Suprapubic skin (tissue), 4 donors: ENCODE measurements around the gene ADAMTS12.

Experiments used
- CTCF ChIP-seq, 2 donors: fragments of 200-600 bp in 1 of 2; fragments of 450-650 bp in 1 of 2; sonication (generic) in 1 of 2; IDR thresholded peaks; one replicate each; pipeline ENCODE4 v1.5.1; 2016 to 2019; ENCODE audit warnings: antibody characterized with exemption in 2 of 2, mild to moderate bottlenecking in 1 of 2, moderate library complexity in 1 of 2
- EP300 ChIP-seq: sonication (generic); formaldehyde crosslinking; IDR thresholded peaks from one replicate; pipeline ENCODE4 v1.6.1; 2017; ENCODE audit warnings: antibody characterized with exemption
- POLR2A ChIP-seq, 2 donors: fragments of 450-650 bp; IDR thresholded peaks; one replicate each; pipeline ENCODE4 v1.6.1; 2017; ENCODE audit warnings: antibody characterized with exemption in 2 of 2, mild to moderate bottlenecking in 2 of 2, moderate library complexity in 2 of 2
- POLR2AphosphoS5 ChIP-seq, 3 donors: sonication (generic); formaldehyde crosslinking; IDR thresholded peaks; one replicate each; pipeline ENCODE4 v1.6.1; 2017; ENCODE audit warnings: antibody characterized with exemption in 3 of 3

GRCh38 chr5:33794550-33795181 is 97.1 kb downstream of the ADAMTS12 start:
- TF ChIP-seq CTCF (IDR thresholded peaks at IDR 0.05) = no peak
- TF ChIP-seq POLR2A (IDR thresholded peaks at IDR 0.05) = no peak
- no peak for TF ChIP-seq POLR2AphosphoS5 (IDR thresholded peaks at IDR 0.05)
- no peak for TF ChIP-seq EP300
